HG03571 (cell line): Measurements from ENCODE around the gene C1orf167.
"Not testable (repeated sequence)": the region's sequence is repeated elsewhere in the genome, so short reads cannot be mapped to it uniquely, and the experiment has no call there.

Experiments
- ATAC-seq: cut with Tn5 transposase; IDR thresholded peaks from one replicate; pipeline ENCODE4 v1.9.1; 2021; ENCODE audit not compliant: unreplicated experiment

Gene C1orf167

GRCh38 chr1:11799896-11800295, 37.9 kb downstream of the C1orf167 start:
- no peak for ATAC-seq

- ATAC-seq = no peak
These were observed 38.4 kb downstream of the C1orf167 start for GRCh38 chr1:11800391-11800755.

- ATAC-seq = no peak
These were observed 38.9 kb downstream of the C1orf167 start for GRCh38 chr1:11800756-11801433.

- ATAC-seq = no peak
These were observed 40.6 kb downstream of the C1orf167 start for GRCh38 chr1:11802616-11802972.

- no peak for ATAC-seq
These were observed 41.2 kb downstream of the C1orf167 start for GRCh38 chr1:11802973-11803885.

GRCh38 chr1:11803924-11804665, 42.1 kb downstream of the C1orf167 start:
- not testable (repeated sequence) for ATAC-seq

GRCh38 chr1:11804666-11805421, 42.9 kb downstream of the C1orf167 start:
- ATAC-seq = no peak

GRCh38 chr1:11805422-11806306, 43.7 kb downstream of the C1orf167 start, which contains the start of the genes CLCN6 and MTHFR:
Gene CLCN6, plus strand, starts transcription at chr1:11806191. Its CDS starts 72 bp downstream, at chr1:11806263.
Gene MTHFR, minus strand, starts transcription at chr1:11805964. Its CDS starts 2,848 bp downstream, at chr1:11803116.
- peak; percentile 76 for ATAC-seq

GRCh38 chr1:11806307-11806936, 44.4 kb downstream of the C1orf167 start:
- ATAC-seq = peak; percentile 27

- no peak for ATAC-seq
These were observed 45.1 kb downstream of the C1orf167 start for GRCh38 chr1:11807133-11807532.

GRCh38 chr1:11813021-11813420, 51.0 kb downstream of the C1orf167 start:
- no peak for ATAC-seq

- no peak for ATAC-seq
These were observed 55.2 kb downstream of the C1orf167 start for GRCh38 chr1:11817192-11817591.

- ATAC-seq = no peak
These were observed 60.1 kb downstream of the C1orf167 start for GRCh38 chr1:11822091-11822490.

GRCh38 chr1:11823366-11824137, 61.6 kb downstream of the C1orf167 start:
- no peak for ATAC-seq

GRCh38 chr1:11825131-11825530, 63.1 kb downstream of the C1orf167 start:
- no peak for ATAC-seq

GRCh38 chr1:11826946-11827345, 65.0 kb downstream of the C1orf167 start:
- no peak for ATAC-seq

- no peak for ATAC-seq
These were observed 66.5 kb downstream of the C1orf167 start for GRCh38 chr1:11828511-11828910.

- no peak for ATAC-seq
These were observed 70.1 kb downstream of the C1orf167 start for GRCh38 chr1:11831945-11832725.
